ENCODE data around the gene PCLO.
"Not testable (repeated sequence)": the region's sequence is repeated elsewhere in the genome, so short reads cannot be mapped to it uniquely, and the experiment has no call there.

The PCLO gene

DNA sequence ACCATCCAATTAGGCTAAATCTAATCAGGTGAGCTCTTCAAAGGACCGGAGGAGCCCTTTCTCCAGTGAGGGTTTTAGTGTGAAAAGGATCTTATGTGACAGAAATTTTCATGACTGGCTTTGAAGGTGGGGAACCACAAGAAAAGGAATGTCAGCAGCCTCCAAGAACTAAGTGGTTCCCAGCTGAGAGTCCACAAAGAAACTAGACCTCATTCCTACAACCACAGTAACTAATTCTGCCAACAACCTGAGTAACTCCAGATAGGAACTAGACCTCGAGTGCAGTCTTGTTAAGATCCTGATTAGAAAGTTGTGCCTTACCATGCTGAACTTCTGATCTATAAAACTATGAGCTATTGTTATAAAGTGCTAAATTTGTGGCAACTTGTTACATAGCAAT is 51.3 kb downstream of the PCLO start:
- no peaks in the 10 kb centered on the region for H3K27me3 Mint-ChIP-seq
- no peak overlapping the region for H3K4me3 Mint-ChIP-seq
- H3K4me1 Mint-ChIP-seq (ENCODE audit: low read depth), result no peaks in the 10 kb centered on the region
- H3K36me3 Mint-ChIP-seq, result no peaks in the 10 kb centered on the region
- peaks cover 5% of the 10 kb centered on the region for H3K9me3 Mint-ChIP-seq (ENCODE audit: low read depth)
- H3K27ac Mint-ChIP-seq, result no peak overlapping the region

DNA sequence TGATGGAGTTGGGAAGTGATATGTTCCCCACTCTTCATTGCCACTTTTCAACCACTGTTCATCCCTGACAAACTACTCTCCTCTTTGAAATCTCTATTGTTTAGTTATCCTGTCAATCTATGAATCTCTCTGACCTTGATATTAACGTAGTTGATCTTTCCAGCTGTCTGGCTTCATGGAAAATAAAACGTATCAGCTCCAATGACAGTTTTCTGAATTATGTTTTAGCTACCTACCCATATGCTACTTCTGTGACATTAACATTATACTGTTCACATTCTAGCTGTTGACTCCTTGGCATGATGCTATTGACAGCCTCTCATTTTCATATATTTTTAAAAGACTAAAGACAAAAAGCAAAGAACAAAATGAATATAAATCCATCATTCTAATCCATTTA is 53.3 kb downstream of the PCLO start:
- H3K27me3 Mint-ChIP-seq, result no peaks in the 10 kb centered on the region
- peaks cover 5% of the 10 kb centered on the region for H3K9me3 Mint-ChIP-seq (ENCODE audit: low read depth)
- H3K4me1 Mint-ChIP-seq (ENCODE audit: low read depth), result no peaks in the 10 kb centered on the region
- H3K4me3 Mint-ChIP-seq, result no peak overlapping the region
- no peak overlapping the region for H3K27ac Mint-ChIP-seq
- H3K36me3 Mint-ChIP-seq, result no peaks in the 10 kb centered on the region

DNA sequence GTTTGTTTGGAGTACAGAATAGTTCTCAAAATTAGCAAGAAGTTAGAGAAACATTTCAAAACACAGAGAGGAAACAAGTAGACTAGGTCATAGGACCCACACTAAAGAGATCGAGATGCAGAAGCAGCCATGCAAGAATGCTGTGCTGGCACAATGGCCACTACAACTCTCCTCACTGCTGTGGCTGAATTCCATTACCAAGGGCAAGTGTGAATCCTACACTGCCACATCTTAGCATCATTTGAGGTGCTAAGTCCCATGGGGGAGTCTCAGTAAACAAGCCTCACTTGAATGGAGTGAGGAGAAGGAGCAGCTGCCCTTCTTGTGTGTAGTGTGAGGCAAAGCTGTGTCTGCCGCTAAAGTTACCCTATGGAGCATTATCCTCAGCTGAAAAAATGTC is 56.7 kb downstream of the PCLO start:
- H3K27ac Mint-ChIP-seq, result no peak overlapping the region
- H3K9me3 Mint-ChIP-seq (ENCODE audit: low read depth), result peaks cover 5% of the 10 kb centered on the region
- H3K36me3 Mint-ChIP-seq, result no peaks in the 10 kb centered on the region
- H3K27me3 Mint-ChIP-seq, result no peaks in the 10 kb centered on the region
- H3K4me3 Mint-ChIP-seq, result no peak overlapping the region
- no peaks in the 10 kb centered on the region for H3K4me1 Mint-ChIP-seq (ENCODE audit: low read depth)

DNA sequence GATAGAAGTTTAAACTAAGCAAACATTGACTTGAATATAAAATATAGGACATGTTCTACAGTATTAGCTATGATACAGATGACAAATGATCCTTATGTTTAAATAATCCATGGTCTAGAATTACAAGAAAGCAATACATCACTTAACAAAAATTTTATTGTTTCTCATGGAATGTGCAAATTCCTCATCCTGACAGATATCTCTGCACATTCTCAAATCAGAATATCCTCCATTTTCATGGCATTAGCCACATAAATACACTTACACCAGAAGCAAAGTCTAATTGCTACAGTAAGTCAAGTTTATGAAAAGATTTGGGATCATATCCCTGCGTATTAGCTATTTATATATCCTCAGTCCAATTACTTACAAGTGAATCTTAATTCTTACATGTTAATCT is 57.6 kb downstream of the PCLO start:
- Mint-ChIP-seq H3K36me3 (no peaks in the 10 kb centered on the region), H3K27me3 (no peaks in the 10 kb centered on the region), H3K9me3 (ENCODE audit: low read depth) (peaks cover 5% of the 10 kb centered on the region), H3K4me1 (ENCODE audit: low read depth) (no peaks in the 10 kb centered on the region), H3K4me3 (no peak overlapping the region), H3K27ac (no peak overlapping the region)

DNA sequence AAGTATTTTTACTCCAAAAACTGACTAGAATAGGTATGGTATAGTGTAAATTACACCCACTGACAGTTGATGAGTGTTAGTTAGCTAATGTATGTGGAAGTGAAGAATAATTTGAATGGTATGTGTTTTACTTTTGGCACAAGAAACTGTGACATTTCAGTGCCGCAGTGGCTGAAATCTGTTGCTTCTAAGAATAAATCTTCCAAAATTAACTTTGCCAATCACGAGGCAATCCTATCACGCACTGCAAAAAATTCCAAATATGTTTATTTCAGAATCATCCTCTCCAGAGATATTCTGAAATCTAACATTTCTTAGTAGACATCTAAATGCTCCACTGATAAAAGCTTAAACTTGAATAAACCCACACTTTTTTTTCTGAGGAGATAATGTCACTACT is 61.2 kb downstream of the PCLO start:
- no peaks in the 10 kb centered on the region for H3K4me1 Mint-ChIP-seq (ENCODE audit: low read depth)
- no peak overlapping the region for H3K4me3 Mint-ChIP-seq
- H3K27me3 Mint-ChIP-seq, result no peaks in the 10 kb centered on the region
- no peaks in the 10 kb centered on the region for H3K9me3 Mint-ChIP-seq (ENCODE audit: low read depth)
- no peaks in the 10 kb centered on the region for H3K36me3 Mint-ChIP-seq
- H3K27ac Mint-ChIP-seq, result no peak overlapping the region

DNA sequence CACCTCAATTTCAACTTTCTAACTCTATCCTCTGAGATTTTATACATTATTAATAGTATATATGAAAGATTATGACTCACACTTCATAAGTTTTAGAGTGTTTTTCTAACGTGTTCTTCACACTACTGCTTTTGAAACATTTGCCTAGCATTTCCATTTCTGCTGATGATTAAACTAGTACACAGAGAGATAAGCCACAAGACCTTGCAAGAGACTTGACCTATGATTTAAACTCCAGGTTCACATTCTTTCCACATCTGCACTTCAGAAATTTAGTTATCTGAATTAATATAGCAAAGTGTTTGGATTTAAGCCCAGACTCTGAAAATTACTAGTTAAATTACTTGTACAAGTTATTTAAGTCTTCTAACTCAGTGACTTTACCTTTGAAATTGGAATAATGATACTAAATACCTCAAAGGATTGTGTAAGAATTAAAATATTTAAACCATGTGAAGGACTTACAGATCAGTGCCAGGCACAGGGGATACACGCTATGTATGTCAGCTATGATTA is 66.6 kb downstream of the PCLO start:
- Mint-ChIP-seq H3K36me3 (no peaks in the 10 kb centered on the region), H3K27me3 (no peaks in the 10 kb centered on the region), H3K4me1 (ENCODE audit: low read depth) (no peaks in the 10 kb centered on the region), H3K27ac (no peak overlapping the region), H3K9me3 (ENCODE audit: low read depth) (no peaks in the 10 kb centered on the region), H3K4me3 (no peak overlapping the region)

DNA sequence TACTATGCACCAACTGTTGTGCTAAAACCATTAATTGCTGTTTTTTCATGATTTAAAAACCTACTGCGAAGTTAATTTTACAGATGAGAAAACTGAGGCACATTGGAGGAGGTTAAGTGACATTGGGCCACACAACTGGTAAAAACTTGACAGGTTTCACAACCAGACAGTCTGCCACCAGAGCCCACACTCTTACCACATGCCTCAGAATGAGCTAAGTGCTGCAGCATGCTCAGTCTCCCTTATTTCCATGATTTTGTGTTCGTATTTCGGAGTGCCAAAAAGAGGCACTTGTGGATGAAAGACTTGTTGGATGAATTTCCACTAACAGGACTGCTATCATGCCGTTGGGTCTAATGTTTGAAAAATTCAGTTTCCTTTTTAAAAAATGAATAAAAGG is 77.4 kb downstream of the PCLO start:
- H3K4me3 Mint-ChIP-seq, result no peak overlapping the region
- no peaks in the 10 kb centered on the region for H3K4me1 Mint-ChIP-seq (ENCODE audit: low read depth)
- no peak overlapping the region for H3K27ac Mint-ChIP-seq
- H3K9me3 Mint-ChIP-seq (ENCODE audit: low read depth), result no peaks in the 10 kb centered on the region
- no peaks in the 10 kb centered on the region for H3K27me3 Mint-ChIP-seq
- H3K36me3 Mint-ChIP-seq, result no peaks in the 10 kb centered on the region

DNA sequence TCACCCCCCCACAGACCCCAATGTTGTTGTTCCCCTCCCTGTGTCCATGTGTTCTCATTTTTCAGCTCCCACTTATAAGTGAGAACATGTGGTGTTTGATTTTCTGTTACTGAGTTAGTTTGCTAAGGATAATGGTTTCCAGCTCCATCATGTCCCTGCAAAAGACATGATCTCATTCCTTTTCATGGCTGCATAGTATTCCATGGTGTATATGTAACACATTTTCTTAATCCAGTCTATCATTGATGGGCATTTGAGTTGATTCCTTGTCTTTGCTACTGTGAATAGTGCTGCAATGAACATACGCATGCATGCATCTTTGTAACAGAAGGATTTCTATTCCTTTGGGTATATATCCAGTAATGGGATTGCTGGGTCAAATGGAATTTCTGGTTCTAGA is 82.8 kb downstream of the PCLO start:
- not testable (repeated sequence) for H3K4me1 Mint-ChIP-seq (ENCODE audit: low read depth); H3K36me3 Mint-ChIP-seq; H3K27me3 Mint-ChIP-seq; H3K4me3 Mint-ChIP-seq; H3K27ac Mint-ChIP-seq; H3K9me3 Mint-ChIP-seq (ENCODE audit: low read depth)

DNA sequence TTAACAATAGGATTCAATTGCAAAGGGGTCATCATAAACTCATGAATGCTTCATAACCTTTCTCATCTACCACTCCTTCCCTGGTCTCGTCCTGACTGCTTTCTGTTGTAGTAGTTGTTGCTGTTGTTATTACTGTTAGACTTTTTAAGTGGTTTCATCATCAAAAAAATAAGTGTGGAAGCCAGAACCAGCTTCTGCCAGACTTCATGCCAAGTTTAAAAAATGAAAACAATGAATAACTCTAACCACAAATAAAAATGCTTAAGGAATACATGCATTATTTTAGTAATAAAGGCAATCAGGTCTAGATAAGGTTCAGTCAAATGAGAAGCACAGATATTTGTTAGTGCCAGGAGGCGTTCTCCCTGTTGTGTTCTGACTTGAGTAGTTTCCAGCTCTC is 85.4 kb downstream of the PCLO start:
- Mint-ChIP-seq H3K4me1 (ENCODE audit: low read depth) (no peaks in the 10 kb centered on the region), H3K36me3 (no peaks in the 10 kb centered on the region), H3K9me3 (ENCODE audit: low read depth) (no peaks in the 10 kb centered on the region), H3K27me3 (no peaks in the 10 kb centered on the region), H3K4me3 (no peak overlapping the region), H3K27ac (no peak overlapping the region)

DNA sequence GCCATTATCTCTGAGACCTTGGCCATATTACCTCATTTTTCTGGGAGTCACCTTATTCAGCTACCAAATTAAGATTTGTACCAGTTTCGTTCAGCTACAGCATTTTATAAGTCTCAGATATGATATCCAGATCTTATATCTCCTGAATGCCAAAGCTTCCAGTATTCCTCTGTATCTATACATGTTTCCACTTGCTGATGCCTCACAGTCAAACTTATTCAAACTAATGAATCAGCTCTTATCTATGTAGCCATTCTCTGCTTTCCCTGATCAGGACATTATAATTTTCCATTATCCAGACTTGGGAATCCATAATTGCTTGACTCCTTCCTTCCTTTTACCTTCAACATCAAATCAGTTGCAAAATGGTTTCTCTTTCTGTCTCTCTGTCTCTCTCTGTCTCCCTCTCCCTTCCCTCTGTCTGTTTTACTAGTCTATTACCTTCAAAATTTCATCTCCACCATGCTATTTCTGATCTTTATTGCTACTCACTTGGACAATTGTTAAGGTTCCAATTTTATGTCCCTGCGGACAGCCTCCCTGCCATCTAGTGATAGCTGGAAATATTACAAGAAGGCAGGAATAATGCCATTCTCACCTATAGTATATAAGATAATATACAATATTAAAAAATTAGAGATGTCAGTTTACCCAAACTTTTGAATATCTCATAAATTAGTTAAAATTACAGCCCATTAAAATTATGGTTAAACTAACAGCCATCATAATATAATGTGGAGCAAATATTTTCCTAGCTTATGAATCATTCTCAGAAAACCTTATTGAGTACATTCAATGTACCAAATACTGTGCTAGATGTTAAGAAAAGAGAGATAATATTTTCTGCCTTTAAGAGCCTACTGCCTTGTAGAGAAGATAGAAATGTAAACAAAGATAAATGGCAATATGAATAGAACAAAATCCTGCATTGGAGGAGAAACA is 89.8 kb downstream of the PCLO start:
- Mint-ChIP-seq H3K27ac (no peak overlapping the region), H3K4me3 (no peak overlapping the region), H3K36me3 (no peaks in the 10 kb centered on the region), H3K4me1 (ENCODE audit: low read depth) (no peaks in the 10 kb centered on the region), H3K27me3 (no peaks in the 10 kb centered on the region), H3K9me3 (ENCODE audit: low read depth) (peaks cover 9% of the 10 kb centered on the region)

DNA sequence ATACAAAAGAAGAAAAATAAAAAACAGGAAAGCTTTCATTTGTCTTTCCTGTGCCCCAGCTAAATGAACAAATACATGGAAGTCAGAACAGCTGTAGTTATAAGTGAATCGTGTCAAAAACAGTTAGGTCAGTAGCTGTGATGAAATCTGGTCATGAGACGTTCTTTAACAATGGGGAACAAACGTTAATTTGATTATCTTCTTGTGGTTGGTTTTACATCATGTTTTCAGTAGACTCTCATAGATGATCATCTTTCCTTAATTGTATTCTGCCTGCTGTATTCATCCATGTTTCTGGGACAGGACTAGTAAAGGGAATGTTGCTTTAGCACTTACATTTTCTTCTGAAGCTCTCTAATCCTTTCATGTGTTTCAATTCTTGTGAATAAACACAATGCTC is 97.0 kb downstream of the PCLO start:
- Mint-ChIP-seq H3K27me3 (no peaks in the 10 kb centered on the region), H3K4me3 (no peak overlapping the region), H3K9me3 (ENCODE audit: low read depth) (peaks cover 5% of the 10 kb centered on the region), H3K27ac (no peak overlapping the region), H3K36me3 (no peaks in the 10 kb centered on the region), H3K4me1 (ENCODE audit: low read depth) (no peaks in the 10 kb centered on the region)

DNA sequence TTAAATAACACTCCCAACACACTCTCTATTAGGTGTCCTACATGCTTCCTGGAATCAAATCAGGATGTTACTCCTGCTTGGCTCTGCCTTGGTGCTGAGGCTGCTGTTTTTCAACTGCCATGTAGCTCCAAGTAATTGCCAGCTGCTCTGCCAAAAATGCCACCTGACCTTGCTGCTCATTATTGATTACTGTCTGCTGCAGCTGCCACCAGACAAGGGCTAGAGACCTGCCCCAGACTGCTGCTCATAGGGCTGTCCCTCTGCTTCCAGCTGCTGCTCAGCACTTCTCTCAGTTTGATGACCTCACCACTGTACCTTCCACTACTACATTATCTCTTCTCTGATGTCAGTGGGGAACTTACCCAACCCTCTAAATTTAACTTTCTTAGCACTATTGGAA is 102.5 kb downstream of the PCLO start:
- Mint-ChIP-seq H3K27ac (no peak overlapping the region), H3K4me1 (ENCODE audit: low read depth) (no peaks in the 10 kb centered on the region), H3K27me3 (no peaks in the 10 kb centered on the region), H3K4me3 (no peak overlapping the region), H3K9me3 (ENCODE audit: low read depth) (peaks cover 3% of the 10 kb centered on the region), H3K36me3 (no peaks in the 10 kb centered on the region)

DNA sequence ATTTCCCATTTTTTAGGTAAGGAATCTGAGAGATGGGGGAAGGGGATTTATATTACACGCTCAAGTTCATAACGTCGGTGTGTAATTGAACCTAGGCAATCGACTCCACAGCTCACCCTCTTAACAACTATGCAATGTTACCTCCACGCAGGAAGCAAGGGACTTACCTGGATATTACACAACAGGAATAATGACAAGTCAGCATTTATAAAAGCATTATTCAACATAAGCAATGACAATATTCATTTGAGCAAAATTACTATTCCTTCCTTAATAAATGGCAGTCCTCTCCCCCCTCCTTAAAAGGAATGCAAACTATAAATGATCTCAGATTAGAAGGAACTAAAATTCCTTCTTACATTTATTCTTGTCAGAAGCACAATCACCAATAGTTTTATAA is 104.0 kb downstream of the PCLO start:
- Mint-ChIP-seq H3K27ac (no peak overlapping the region), H3K27me3 (no peaks in the 10 kb centered on the region), H3K4me1 (ENCODE audit: low read depth) (no peaks in the 10 kb centered on the region), H3K36me3 (no peaks in the 10 kb centered on the region), H3K9me3 (ENCODE audit: low read depth) (peaks cover 3% of the 10 kb centered on the region), H3K4me3 (no peak overlapping the region)

DNA sequence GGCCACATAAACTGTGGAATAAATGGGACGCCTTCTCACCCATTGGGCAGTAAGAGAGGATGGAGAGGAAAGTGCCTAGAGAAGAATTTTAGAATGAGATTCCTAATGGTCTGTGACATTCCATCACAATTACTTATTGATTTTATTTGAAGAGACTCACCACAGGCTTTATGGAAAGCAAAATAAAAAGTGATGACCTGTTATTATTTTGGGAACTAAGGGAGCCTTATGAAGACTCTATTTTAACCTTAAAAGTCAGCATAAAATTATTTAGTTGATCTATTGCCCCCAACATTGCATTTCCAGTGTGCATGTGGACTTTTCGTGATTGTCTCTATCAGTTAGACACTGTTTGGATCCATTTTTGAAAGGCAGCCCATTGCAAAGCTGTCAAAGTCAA is 107.5 kb downstream of the PCLO start:
- Mint-ChIP-seq H3K27me3 (no peaks in the 10 kb centered on the region), H3K36me3 (no peaks in the 10 kb centered on the region), H3K9me3 (ENCODE audit: low read depth) (peaks cover 13% of the 10 kb centered on the region), H3K4me1 (ENCODE audit: low read depth) (no peaks in the 10 kb centered on the region), H3K27ac (no peak overlapping the region), H3K4me3 (no peak overlapping the region)

DNA sequence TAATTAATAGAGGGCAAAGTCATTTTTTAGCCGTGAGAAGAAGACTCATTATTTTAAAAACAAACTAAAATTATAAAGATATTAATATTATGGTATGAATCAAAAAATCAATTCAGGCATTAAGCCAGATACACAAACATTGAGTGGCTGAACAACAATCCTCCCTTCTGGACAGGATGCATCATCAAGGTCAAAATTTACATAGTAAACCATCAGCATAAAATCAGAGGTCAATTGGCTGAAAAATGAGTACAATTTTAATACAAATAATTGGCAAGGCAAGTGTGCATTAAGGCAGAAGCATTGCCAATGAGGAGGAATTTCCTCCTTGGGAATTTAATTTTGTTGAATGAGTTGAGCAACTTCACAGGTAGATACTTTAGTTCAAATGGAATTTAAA is 108.2 kb downstream of the PCLO start:
- H3K4me1 Mint-ChIP-seq (ENCODE audit: low read depth), result no peaks in the 10 kb centered on the region
- H3K27ac Mint-ChIP-seq, result no peak overlapping the region
- H3K27me3 Mint-ChIP-seq, result no peaks in the 10 kb centered on the region
- peaks cover 13% of the 10 kb centered on the region for H3K9me3 Mint-ChIP-seq (ENCODE audit: low read depth)
- H3K36me3 Mint-ChIP-seq, result no peaks in the 10 kb centered on the region
- H3K4me3 Mint-ChIP-seq, result no peak overlapping the region

DNA sequence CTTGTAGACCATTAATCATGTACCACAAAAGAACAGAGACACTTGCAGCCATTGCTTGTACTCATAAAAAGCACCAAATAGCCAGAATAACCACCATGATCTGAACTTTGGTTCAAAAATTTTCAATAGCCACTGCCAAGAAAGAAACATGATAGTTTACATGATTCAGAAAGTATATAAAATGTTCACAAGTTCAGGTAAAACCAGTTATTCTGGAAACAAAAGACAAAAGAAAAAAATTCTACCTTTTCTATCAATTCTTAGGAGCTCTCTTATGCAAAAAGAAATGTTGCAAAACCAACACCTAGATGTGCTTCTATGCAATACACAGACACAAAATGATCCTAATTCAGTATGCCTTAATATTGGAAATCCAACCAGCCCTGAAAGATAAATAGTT is 108.7 kb downstream of the PCLO start:
- Mint-ChIP-seq H3K36me3 (no peaks in the 10 kb centered on the region), H3K9me3 (ENCODE audit: low read depth) (peaks cover 13% of the 10 kb centered on the region), H3K4me1 (ENCODE audit: low read depth) (no peaks in the 10 kb centered on the region), H3K27ac (no peak overlapping the region), H3K27me3 (no peaks in the 10 kb centered on the region), H3K4me3 (no peak overlapping the region)

Measured in activated naive CD8-positive, alpha-beta T cell (primary cell).